Cardiac fibroblast (primary cell): ENCODE results near the gene SF3A1.

Source experiments
- DNase-seq, 2 donors: peaks; one replicate each; pipeline versions ENCODE4 v3.0.0 to v3.0.0-alpha.2; 2010; ENCODE audit warnings: low read depth in 2 of 2
- H3K4me3 ChIP-seq, 2 donors: replicated peaks in 1 of 2; 1 replicate in 1 of 2; 2 replicates in 1 of 2; pipeline ENCODE4 v1.5.1; 2011; ENCODE audit warnings: low read depth in 2 of 2, low read length in 2 of 2, mild to moderate bottlenecking in 2 of 2, moderate library complexity in 1 of 2
- CTCF ChIP-seq: IDR thresholded peaks from one replicate; pipeline ENCODE4 v1.5.1; 2011; ENCODE audit warnings: low read depth, mild to moderate bottlenecking, low read length, inconsistent platforms

The SF3A1 gene

GRCh38 chr22:30309951-30310741 lies 46.5 kb downstream of the SF3A1 start:
- TF ChIP-seq CTCF = no peak
- H3K4me3 ChIP-seq = no peak overlapping the region
- DNase-seq = peak in 1 of 2 donors; percentile 67

GRCh38 chr22:30308518-30309230 lies 48.0 kb downstream of the SF3A1 start:
- H3K4me3 ChIP-seq = no peak overlapping the region
- DNase-seq = peak in 1 of 2 donors; percentile 57
- TF ChIP-seq CTCF = no peak

- DNase-seq = no peak
- no peak for TF ChIP-seq CTCF
- no peak overlapping the region for H3K4me3 ChIP-seq
Observed at GRCh38 chr22:30308093-30308492, 48.6 kb downstream of the SF3A1 start.

- no peak overlapping the region for H3K4me3 ChIP-seq
- DNase-seq = no peak
- TF ChIP-seq CTCF = no peak
Observed at GRCh38 chr22:30307041-30307574, 49.6 kb downstream of the SF3A1 start.

GRCh38 chr22:30306627-30307011 lies 50.1 kb downstream of the SF3A1 start:
- H3K4me3 ChIP-seq = no peak overlapping the region
- TF ChIP-seq CTCF = no peak
- DNase-seq = no peak

- TF ChIP-seq CTCF = no peak
Observed at GRCh38 chr22:30305906-30306626, 50.6 kb downstream of the SF3A1 start.

More at GRCh38 chr22:30305906-30306626, 50.6 kb downstream of the SF3A1 start:
- no peak overlapping the region for H3K4me3 ChIP-seq
- no peak for DNase-seq
